Central memory CD8-positive, alpha-beta T cell (primary cell): Measurements from ENCODE around the gene CPED1.

ENCODE experiments used
- ATAC-seq: fragments of 150-1000 bp; cut with Tn5 transposase; replicated peaks from 2 replicates; pipeline ENCODE4 v1.10.0; 2022; ENCODE audit warnings: mild to moderate bottlenecking, moderate FRiP score, moderate number of reproducible peaks; ENCODE audit not compliant: poor library complexity, severe bottlenecking; ENCODE audit errors: extremely low read depth
- DNase-seq, 2 donors: peaks; one replicate each; pipeline ENCODE4 v3.0.0; 2021; ENCODE audit warnings: low spot score in 2 of 2
- H3K27ac Mint-ChIP-seq: one replicate; pipeline ENCODE4 v1.8.0; 2022; ENCODE audit warnings: low read depth, mild to moderate bottlenecking, moderate library complexity, mixed read lengths
- H3K27me3 Mint-ChIP-seq: one replicate; pipeline ENCODE4 v1.8.0; 2022; ENCODE audit warnings: mixed read lengths
- H3K36me3 Mint-ChIP-seq: one replicate; pipeline ENCODE4 v1.8.0; 2022; ENCODE audit warnings: mild to moderate bottlenecking, moderate library complexity, mixed read lengths; ENCODE audit not compliant: insufficient read depth
- H3K4me1 Mint-ChIP-seq: one replicate; pipeline ENCODE4 v1.8.0; 2022; ENCODE audit warnings: mixed read lengths
- H3K4me3 Mint-ChIP-seq: one replicate; pipeline ENCODE4 v1.8.0; 2022; ENCODE audit warnings: mild to moderate bottlenecking, moderate library complexity, mixed read lengths
- H3K9me3 Mint-ChIP-seq: one replicate; pipeline ENCODE4 v1.8.0; 2022; ENCODE audit warnings: mixed read lengths

Gene CPED1

DNA sequence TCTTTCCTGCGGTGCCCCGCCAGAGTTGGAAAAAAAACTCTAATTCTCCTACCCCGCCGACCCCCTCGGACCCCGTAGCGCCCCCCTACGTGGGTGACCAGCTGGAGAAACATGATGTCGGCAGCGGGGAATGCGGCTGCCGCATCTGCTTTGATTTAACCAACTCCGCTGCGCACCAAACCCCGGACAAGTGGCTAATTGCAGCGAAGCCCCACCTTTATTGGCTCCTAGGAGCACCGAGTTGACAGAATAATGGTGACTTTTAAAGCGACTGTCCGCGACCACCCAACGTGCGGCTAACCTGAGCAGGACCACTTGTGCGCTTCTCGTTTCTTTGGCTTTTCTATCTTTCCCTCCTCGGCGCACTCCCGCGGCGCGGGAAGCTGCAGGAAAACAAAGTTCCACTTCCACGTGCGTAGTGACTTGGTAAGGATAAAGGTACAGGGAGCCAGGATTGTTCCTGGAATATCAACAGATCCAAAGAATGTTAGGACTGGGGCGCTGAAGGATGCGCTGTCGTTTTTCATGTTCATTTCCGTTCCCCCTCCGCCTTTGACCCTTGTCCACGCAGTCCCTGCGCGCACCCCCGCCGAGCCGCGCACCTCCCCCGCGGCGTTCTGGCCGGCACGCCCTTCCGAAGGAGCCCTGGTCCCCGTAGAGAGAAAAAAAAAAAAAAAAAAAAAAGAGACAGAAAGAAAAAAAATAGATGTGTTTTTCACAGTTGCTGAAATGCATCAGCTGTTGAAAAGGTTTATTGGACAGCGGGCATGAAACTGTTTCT is 341.7 kb downstream of the CPED1 start:
- H3K4me1 Mint-ChIP-seq: peaks cover 21% of the 10 kb centered on the region
- peak overlapping the region; percentile 54 for H3K4me3 Mint-ChIP-seq
- H3K27ac Mint-ChIP-seq: no peak overlapping the region
- no peaks in the 10 kb centered on the region for H3K9me3 Mint-ChIP-seq
- H3K36me3 Mint-ChIP-seq: peaks cover 2% of the 10 kb centered on the region
- DNase-seq (no peak), ATAC-seq (no peak)
- H3K27me3 Mint-ChIP-seq: peaks cover 80% of the 10 kb centered on the region

DNA sequence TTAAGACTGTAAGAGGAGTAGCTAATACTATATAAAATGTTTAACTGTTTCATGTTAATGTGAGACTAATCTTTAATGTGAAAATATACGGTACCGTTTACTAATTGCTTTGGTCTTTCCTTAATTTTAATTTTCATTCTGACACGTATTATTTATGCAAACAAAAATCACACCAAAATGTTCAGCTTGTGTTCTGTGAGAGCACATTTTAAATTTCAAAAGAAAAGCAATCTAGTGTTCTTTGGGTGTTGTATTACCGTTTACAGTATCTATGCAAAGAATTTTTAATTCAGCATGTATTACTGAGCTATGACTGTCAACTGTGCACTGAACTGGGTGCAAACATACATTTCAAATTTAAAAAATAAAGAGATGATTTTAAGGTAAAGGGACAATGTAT is 342.5 kb downstream of the CPED1 start:
- peaks cover 2% of the 10 kb centered on the region for H3K36me3 Mint-ChIP-seq
- no peak overlapping the region for H3K27ac Mint-ChIP-seq
- no peak overlapping the region for H3K4me3 Mint-ChIP-seq
- DNase-seq (no peak), ATAC-seq (no peak)
- H3K27me3 Mint-ChIP-seq: peaks cover 78% of the 10 kb centered on the region
- peaks cover 21% of the 10 kb centered on the region for H3K4me1 Mint-ChIP-seq
- no peaks in the 10 kb centered on the region for H3K9me3 Mint-ChIP-seq

DNA sequence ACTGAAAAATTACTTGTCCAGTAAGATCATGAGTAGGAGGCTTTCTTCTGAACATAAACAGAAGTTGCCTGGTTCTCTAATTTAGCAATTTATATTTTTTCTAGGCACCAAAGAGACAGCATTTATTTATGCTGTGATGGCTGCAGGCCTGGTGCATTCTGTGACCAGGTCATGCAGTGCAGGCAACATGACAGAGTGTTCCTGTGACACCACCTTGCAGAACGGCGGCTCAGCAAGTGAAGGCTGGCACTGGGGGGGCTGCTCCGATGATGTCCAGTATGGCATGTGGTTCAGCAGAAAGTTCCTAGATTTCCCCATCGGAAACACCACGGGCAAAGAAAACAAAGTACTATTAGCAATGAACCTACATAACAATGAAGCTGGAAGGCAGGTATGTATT is 343.1 kb downstream of the CPED1 start:
- H3K36me3 Mint-ChIP-seq: peaks cover 2% of the 10 kb centered on the region
- no peak overlapping the region for H3K27ac Mint-ChIP-seq
- no peaks in the 10 kb centered on the region for H3K9me3 Mint-ChIP-seq
- DNase-seq: no peak
- H3K4me3 Mint-ChIP-seq: no peak overlapping the region
- peaks cover 21% of the 10 kb centered on the region for H3K4me1 Mint-ChIP-seq
- ATAC-seq: no peak
- H3K27me3 Mint-ChIP-seq: peaks cover 73% of the 10 kb centered on the region

DNA sequence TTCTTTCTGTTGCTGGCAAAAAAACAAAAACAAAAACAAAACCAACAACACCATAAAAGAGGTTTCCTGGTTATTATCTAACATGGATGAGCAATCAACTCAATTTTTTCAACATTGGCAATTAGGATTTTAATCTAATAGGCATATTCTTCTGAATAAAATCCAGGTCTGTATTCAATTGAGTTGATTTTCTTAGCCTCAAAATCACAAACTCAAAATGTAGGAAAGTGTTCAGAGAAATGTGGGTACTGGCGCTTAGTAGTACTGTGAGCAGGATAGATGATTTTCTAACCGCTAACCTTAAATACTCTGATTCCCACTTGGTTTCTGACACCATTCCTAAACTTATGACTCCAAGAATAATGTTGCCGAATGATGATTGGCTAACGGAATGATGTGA is 345.9 kb downstream of the CPED1 start:
- Mint-ChIP-seq H3K4me1 (peaks cover 11% of the 10 kb centered on the region), H3K4me3 (no peak overlapping the region), H3K27ac (no peak overlapping the region), H3K27me3 (peaks cover 45% of the 10 kb centered on the region), H3K36me3 (no peaks in the 10 kb centered on the region), H3K9me3 (no peaks in the 10 kb centered on the region)
- no peak for ATAC-seq
- no peak for DNase-seq

DNA sequence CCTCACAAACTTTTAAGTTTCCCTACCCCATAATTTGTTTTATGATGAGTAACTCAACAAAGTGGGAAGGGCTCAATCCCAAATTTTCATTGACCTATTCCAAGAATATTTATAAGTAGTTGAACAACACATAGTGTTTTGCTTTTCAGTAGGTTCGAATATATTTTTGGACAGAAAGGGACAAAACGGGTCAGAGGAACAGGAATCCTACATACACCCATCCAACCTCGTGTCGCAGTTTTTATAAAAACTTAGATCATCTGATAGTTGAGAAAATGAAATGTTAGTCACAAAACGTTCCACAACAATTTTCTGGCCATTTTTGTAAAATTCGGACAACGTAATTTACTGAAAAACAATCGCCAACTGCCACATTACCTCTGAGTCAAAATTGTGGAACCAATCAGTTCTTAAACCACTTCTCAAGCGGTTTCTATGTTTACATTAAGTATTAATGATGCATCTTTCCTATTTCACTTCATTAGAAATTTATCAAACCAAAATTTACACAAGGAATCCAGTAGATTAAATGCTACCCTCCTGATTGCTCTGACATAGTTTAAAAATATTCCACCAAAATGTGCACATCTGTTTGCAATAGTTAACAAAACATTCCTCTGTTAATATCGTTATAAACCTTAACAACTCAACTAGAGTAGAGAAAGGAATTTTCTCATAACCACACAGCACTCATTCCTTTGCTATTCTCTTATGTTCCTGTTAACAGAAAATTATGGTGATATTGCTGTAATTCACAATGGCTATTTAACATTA is 346.6 kb downstream of the CPED1 start:
- H3K4me1 Mint-ChIP-seq: peaks cover 5% of the 10 kb centered on the region
- ATAC-seq (no peak), DNase-seq (no peak)
- no peak overlapping the region for H3K27ac Mint-ChIP-seq
- peaks cover 38% of the 10 kb centered on the region for H3K27me3 Mint-ChIP-seq
- H3K9me3 Mint-ChIP-seq: no peaks in the 10 kb centered on the region
- H3K4me3 Mint-ChIP-seq: no peak overlapping the region
- no peaks in the 10 kb centered on the region for H3K36me3 Mint-ChIP-seq

DNA sequence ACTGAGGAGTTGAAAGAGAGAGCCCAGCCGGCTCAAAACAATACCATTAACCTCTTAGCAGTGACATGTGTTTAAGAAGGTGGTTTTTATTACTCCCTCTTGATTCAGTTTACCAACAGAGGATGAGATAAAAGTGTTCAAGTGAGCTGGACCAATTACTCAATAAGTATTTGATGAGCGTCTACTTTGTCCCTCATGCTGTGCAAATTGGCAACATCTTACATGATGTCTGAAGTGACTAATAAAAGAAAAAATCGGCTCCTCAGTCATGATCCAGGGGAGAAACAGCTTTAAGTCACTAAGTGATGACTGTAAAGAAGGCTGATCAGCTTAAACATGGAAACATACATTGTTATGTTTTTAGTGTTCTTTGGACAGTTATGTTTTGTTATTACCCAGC is 348.1 kb downstream of the CPED1 start:
- Mint-ChIP-seq H3K27ac (no peak overlapping the region), H3K36me3 (no peaks in the 10 kb centered on the region), H3K27me3 (peaks cover 24% of the 10 kb centered on the region), H3K9me3 (no peaks in the 10 kb centered on the region), H3K4me1 (no peaks in the 10 kb centered on the region), H3K4me3 (no peak overlapping the region)
- no peak for DNase-seq
- ATAC-seq: no peak

DNA sequence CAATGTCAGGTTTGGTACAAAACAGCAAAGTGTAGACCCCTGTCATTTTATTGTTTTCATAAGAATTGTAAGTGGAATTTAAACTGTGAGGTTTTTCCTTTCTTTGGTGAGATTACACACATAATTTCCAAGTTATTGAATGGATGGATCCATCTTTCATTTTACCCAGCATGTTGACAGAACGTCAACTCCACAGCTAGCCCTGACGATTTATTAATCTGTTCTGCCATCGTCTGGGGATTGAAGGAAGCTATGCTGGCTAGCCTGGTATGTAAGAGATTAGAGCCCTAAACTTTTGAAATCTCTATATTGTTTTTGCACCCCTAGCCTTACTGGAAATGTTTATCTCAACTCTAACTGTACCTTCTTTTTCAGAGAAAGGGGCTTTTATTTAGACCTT is 348.9 kb downstream of the CPED1 start:
- no peaks in the 10 kb centered on the region for H3K9me3 Mint-ChIP-seq
- H3K27ac Mint-ChIP-seq: no peak overlapping the region
- no peak overlapping the region for H3K4me3 Mint-ChIP-seq
- ATAC-seq (no peak), DNase-seq (no peak)
- H3K36me3 Mint-ChIP-seq: no peaks in the 10 kb centered on the region
- no peaks in the 10 kb centered on the region for H3K4me1 Mint-ChIP-seq
- peaks cover 19% of the 10 kb centered on the region for H3K27me3 Mint-ChIP-seq

DNA sequence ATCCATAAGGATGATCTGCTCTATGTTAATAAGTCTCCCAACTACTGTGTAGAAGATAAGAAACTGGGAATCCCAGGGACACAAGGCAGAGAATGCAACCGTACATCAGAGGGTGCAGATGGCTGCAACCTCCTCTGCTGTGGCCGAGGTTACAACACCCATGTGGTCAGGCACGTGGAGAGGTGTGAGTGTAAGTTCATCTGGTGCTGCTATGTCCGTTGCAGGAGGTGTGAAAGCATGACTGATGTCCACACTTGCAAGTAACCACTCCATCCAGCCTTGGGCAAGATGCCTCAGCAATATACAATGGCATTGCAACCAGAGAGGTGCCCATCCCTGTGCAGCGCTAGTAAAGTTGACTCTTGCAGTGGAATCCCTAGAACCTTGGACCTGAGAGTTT is 350.6 kb downstream of the CPED1 start:
- Mint-ChIP-seq H3K36me3 (no peaks in the 10 kb centered on the region), H3K27ac (no peak overlapping the region), H3K9me3 (no peaks in the 10 kb centered on the region), H3K4me1 (no peaks in the 10 kb centered on the region), H3K4me3 (no peak overlapping the region), H3K27me3 (peaks cover 17% of the 10 kb centered on the region)
- ATAC-seq (no peak), DNase-seq (no peak)

DNA sequence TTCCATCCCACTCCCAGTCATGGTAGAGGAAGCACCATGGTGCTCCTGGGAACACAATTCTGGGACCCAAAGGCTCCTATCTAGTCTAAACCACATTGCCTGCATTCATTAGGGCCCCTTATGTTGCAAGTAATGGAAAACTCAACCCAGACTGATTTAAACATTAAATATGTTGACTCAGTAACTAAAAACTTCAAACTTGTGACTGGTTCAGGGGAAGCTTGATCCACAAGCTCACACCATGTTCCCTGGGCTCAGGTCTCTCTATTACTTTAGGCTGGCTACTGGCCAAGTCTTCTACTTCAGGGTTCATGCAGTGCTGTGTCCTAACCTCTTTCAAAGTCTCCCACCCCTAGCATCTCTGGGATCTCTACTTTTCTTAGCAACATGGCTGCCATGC is 353.4 kb downstream of the CPED1 start:
- Mint-ChIP-seq H3K4me1 (no peaks in the 10 kb centered on the region), H3K27me3 (no peaks in the 10 kb centered on the region), H3K4me3 (no peak overlapping the region), H3K27ac (no peak overlapping the region), H3K9me3 (no peaks in the 10 kb centered on the region), H3K36me3 (peaks cover 2% of the 10 kb centered on the region)
- DNase-seq: no peak
- no peak for ATAC-seq

DNA sequence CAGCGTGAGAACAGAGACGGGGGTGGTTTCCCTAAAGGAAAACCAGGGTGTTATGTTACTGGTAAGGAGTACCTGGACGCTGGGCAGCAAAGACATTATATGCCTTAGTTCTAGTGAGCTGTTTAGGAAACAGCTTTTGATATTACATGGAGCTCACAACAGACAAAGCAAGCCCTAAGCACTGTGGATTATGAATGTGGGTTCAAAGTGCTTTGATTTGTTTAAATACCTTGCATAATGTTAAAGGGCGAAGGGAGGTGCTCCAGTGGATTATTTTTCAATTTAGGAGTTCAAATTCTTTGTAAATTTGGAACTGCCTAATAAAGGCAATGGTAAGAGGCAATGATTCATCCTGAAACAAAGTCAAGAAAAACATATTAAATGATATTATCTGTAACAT is 354.1 kb downstream of the CPED1 start:
- no peaks in the 10 kb centered on the region for H3K9me3 Mint-ChIP-seq
- ATAC-seq (no peak), DNase-seq (no peak)
- H3K27ac Mint-ChIP-seq: no peak overlapping the region
- peaks cover 5% of the 10 kb centered on the region for H3K36me3 Mint-ChIP-seq
- H3K4me3 Mint-ChIP-seq: no peak overlapping the region
- no peaks in the 10 kb centered on the region for H3K27me3 Mint-ChIP-seq
- no peaks in the 10 kb centered on the region for H3K4me1 Mint-ChIP-seq

DNA sequence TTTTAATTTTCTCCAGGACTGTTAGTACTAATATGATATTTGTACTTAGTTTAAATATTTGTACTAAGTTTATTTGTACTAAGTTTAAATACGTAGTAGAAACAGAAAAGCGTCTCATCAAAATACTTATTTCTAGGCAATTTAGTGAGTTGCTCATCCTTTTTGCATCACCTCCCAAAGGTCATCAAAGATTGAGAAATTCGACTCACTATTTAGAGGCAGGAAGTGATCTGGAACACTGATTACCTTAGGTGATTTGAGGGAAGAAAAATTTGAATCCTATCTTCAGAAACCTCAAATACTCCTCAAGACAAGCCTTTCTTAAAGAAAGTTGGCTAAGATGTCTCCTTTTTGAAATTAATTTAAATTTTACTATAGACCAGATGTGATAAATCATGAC is 354.8 kb downstream of the CPED1 start:
- H3K27ac Mint-ChIP-seq: no peak overlapping the region
- peaks cover 5% of the 10 kb centered on the region for H3K36me3 Mint-ChIP-seq
- no peak overlapping the region for H3K4me3 Mint-ChIP-seq
- no peak for DNase-seq
- no peaks in the 10 kb centered on the region for H3K27me3 Mint-ChIP-seq
- H3K9me3 Mint-ChIP-seq: no peaks in the 10 kb centered on the region
- no peak for ATAC-seq
- H3K4me1 Mint-ChIP-seq: no peaks in the 10 kb centered on the region

DNA sequence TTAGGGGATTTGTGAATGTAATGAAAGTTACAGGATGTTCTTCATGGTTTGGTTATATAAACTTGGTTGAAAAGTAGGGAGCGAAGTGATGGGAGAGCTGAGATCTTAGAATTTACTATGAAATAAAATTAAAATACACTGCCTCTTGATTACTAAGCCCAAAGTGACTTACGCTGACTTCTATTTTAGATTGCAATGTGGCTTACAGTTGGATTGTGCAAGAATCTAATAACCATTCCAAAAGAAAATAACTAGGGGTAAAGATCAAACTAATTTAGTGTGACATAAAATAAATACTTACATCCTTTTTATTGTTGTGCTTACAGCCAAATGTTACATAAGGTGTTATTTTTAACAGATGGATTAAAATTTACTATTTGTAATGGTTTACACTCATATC is 355.6 kb downstream of the CPED1 start:
- DNase-seq: no peak
- no peak overlapping the region for H3K27ac Mint-ChIP-seq

DNA sequence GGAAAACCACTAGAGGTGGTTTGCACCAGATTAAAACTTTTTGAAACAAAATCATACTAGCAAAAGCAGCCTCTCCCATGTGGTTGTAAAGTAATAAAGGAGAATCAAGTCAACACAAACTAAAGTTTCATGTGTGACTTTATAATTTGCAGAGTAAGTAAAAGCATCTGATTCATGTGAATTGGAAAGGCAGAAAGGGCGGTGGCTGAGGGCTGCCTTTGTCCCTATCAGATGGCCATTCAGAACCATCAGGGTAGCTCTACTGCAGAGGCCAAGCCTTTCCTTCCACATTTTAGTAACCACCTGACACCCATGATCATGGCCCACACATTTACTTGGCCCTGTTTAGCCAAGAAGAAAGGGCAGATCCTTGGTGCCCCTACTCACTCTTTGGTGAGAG is 356.0 kb downstream of the CPED1 start:
- Mint-ChIP-seq H3K4me1 (no peaks in the 10 kb centered on the region), H3K27ac (no peak overlapping the region), H3K9me3 (no peaks in the 10 kb centered on the region), H3K4me3 (no peak overlapping the region), H3K27me3 (no peaks in the 10 kb centered on the region), H3K36me3 (peaks cover 5% of the 10 kb centered on the region)
- DNase-seq: no peak
- no peak for ATAC-seq

More for the DNA sequence above, 355.6 kb downstream of the CPED1 start:
- no peak for ATAC-seq
- Mint-ChIP-seq H3K9me3 (no peaks in the 10 kb centered on the region), H3K4me3 (no peak overlapping the region), H3K27me3 (no peaks in the 10 kb centered on the region), H3K36me3 (peaks cover 5% of the 10 kb centered on the region), H3K4me1 (no peaks in the 10 kb centered on the region)
